GM19468 (cell line): Measurements from ENCODE around the gene GTPBP4.

Source experiments
- ATAC-seq: cut with Tn5 transposase; IDR thresholded peaks from one replicate; pipeline ENCODE4 v1.9.1; 2021; ENCODE audit warnings: mild to moderate bottlenecking, moderate library complexity, moderate number of reproducible peaks; ENCODE audit not compliant: unreplicated experiment; ENCODE audit errors: extremely low read depth

GTPBP4 gene

DNA sequence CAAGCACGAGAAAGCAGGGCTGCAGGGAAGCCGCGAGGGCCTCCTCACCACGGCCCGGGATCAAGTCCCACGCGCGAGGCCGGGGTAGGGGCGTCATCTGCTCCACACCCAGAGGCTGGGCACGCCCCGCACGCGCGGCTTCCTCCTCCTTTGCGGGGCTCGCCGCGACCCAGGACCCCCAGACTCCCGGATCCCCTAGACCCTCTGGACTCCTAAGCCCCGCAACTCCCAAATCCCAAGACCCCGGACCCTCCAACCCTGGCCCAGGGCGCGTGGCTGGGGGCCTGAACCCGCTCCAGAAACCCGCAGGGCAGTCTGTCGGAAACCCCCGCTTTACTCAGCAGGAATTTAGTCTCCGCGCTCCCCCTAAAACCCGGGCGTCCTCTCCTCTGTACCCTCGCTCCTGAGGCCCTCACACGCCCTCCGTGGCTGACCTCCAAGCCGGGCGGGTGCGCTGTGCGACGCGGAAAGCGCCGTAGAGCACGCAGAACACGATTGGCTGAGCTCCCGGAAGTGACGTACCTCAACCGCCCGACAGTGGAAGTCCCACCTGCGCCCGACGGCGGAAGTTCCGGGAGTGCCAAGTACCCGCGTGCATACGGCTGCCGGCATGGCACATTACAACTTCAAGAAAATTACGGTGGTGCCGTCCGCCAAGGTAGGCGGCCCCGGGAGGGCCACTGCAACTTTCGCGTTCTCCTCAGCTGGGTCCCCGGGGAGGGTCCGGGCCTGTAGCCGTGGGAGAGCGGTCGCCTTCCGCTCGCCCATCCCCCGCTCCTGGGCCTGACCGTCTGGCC is at the start of gene GTPBP4:
GTPBP4 (plus strand) TSS at position 565 of the 797 bp plus-strand sequence; CDS start at position 611, 46 bp downstream.
- ATAC-seq: peak; percentile 95

DNA sequence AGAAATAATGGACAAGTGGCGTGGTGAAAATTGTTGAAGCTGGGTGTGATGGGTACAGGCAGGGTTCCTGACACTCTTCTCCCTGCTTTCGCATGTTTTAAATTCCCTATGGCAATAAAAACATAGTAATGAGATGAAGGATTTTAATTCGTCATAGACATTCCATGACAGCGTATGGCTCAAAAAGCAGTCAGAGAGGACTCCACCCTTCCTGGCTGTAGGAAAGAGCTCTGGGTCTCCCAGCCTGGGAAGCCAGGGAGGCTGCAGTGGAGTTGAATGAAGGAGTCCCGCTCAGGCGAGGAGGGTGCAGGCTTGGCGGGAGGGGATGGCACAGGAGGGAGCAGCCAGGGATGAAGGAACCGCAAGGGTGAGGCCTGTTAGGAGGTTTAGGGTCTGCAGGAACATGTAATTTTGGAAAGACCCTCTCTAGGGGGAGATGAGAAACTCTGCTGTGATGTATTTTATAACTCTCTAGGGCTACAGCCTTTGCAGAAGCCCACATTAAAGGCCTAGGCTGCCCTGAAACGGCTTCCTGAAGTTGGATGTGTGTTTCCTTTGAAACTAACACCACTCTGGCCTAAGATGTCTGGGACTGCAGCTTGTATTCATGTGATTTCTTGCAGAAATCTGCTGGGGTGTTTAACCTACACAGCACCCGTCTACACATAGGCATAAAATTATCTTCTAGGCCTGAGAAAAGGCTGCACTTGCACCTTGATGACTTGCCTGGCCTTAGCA is 49.1 kb upstream of the GTPBP4 start:
- no peak for ATAC-seq

DNA sequence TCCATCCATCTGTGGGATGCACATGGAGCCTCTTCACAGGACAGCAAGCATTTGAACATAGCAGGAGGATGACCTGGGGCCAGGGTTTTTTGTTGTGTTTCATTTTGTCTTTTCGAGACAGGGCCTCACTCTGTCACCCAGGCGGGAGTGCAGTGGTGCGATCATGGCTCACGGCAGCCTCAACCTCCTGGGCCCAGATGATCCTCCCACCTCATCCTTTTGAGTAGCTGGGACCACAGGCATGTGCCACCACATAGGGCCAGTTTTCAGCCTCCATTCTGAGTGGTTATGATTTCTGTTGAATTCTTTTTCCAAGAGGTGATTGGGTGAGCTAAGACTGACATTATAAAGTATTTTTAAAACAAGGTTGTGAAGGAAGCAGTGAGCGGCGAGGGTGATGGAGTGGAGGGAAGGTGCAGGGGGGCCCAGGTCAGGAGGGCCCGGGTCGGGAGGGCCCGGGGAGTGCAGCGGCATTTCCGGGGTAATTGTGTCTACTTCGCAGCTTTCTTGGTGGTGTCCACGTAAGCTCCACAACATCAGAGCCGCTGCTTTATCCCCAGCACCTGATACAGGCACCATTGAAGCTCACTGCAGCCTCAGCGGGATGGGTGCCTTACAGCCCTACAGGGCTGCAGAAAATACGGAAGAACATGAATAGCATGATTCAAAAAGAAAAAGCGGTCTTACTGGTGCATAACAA is 44.8 kb upstream of the GTPBP4 start:
- ATAC-seq: no peak

GRCh38 chr10:944034-944831 is 44.0 kb upstream of the GTPBP4 start:
- no peak for ATAC-seq

DNA sequence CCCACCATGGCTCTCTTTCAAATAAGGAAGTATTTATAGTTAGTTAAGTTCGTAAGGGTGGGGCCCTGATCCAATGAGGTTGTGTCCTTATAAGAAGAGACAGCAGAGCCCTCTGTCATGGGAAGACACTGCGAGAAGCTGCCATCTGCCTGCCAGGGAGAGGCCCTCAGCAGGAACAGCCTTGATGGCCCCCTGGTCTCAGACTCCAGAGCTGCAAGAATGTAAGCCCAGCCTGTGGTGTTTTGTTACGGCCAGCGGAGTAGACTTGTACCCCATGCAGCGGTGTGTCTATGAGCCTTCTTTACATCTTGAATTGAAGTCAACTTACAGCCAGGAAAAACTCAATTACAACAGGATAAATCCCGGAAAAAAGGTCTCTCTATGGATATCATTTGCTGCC is 42.5 kb upstream of the GTPBP4 start:
- ATAC-seq: no peak

- no peak for ATAC-seq
Measured at GRCh38 chr10:947051-947450, 41.2 kb upstream of the GTPBP4 start.

DNA sequence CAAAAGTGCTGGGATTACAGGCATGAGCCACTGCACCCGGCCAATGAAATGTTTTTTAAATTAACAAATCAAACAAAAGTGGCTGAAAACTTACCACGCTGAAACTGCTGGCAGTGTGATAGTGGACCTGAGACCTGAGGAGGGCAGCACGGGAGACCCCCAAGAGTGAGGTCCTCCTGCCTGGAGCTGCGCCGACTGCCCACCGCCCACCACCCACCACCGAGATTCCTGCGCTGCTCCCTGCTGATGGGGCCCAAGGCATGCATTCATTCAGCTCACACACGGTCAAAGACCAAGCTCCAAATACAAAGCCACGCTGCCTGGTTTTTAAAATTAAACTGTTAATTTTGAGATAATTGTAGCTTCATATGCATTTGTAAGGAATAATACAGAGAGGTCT is 40.4 kb upstream of the GTPBP4 start:
- no peak for ATAC-seq

GRCh38 chr10:948347-948746 is 39.9 kb upstream of the GTPBP4 start:
- no peak for ATAC-seq

- ATAC-seq: no peak
Measured at GRCh38 chr10:949446-949845, 38.8 kb upstream of the GTPBP4 start.

DNA sequence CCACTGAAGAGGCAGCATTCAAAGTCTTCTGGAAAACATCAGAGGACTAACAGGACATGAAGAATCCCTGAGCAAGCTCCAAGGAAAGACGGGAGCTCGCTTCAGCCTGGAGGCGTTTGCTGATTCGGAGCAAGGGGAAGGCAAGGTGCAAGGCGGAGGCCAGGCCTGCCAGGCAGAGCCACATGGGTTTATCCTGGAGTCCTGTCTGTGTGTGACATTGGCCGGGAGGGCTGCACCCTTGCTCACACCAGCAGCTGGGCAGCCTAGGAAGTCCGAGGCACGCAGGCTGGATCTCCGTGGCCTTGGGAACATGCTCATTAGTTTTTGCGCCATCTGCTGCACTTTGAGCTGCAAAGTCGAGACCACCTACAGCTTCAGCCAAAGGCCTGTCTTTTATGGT is 34.4 kb upstream of the GTPBP4 start:
- no peak for ATAC-seq

DNA sequence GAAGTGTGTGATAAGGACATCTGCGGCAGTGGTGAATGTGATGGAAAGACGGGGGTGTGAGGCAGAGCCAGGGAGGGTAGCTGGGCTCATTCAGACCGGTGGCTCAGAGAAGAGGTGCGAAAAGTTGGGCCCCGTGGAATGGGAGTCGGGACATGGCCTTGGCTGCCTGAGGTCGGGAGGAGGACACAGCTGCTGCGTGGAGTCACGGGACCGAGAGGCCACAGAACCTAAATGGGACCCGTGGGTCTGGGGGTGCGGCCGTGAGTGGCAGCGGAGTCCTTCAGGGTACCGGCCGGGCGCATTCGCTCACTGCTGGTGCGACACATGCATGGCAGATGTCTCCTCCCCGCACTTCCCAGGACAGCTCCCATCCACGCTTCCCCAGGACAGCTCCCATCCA is 33.8 kb upstream of the GTPBP4 start:
- no peak for ATAC-seq

DNA sequence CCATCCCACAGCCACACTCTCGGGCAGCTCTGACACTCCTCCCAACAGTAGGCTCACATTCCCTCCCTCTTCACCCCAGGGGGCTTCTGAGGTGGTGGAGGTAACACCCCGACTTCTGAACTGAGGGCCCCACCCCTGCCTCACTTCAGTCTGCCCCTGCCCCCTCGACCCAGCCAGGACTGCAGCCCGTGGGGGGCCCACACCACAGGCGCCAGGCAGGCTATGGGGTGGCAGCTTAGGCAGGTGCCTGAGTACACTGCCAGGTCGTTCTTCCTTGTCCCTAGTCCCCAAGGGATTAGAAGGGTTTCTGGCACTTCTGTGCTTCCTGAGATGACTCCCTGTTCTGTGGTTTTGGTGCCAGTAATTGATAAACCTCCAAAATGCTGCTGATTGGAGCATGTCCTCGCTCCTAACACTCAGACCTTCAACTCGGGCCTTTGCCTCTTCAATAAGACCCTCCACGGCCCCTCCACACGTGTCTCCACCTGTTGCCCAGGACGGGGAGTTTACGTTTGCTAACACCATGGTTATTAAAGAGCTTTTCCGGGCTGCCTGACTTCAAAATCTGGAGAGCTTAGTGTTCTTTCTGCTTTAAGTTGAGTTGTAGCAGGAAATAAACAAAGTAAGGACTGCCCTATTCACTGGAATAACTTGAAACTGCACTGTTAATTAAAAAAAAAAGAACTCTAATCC is 33.0 kb upstream of the GTPBP4 start:
- ATAC-seq: no peak

- ATAC-seq: no peak
Measured at GRCh38 chr10:955820-956217, 32.4 kb upstream of the GTPBP4 start.

DNA sequence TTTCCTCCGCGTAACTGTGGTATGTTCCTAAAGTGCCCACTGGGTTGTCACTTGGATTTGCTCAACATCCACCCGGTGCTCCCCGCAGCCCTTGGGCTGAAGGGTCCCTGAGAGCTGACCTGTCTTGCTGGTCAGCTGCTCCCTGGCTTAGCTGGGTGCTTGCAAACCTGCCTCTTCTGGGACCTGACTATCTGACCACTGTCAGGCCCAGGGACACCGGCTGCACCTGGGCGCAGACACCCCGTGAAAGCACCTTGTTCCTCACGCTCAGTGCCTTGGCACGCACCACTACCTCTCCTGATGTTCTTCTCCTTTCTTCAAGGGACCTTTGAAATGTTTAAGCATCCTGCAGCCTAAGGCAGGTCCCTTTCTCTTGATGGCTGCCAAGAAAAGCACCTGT is 30.1 kb upstream of the GTPBP4 start:
- no peak for ATAC-seq

DNA sequence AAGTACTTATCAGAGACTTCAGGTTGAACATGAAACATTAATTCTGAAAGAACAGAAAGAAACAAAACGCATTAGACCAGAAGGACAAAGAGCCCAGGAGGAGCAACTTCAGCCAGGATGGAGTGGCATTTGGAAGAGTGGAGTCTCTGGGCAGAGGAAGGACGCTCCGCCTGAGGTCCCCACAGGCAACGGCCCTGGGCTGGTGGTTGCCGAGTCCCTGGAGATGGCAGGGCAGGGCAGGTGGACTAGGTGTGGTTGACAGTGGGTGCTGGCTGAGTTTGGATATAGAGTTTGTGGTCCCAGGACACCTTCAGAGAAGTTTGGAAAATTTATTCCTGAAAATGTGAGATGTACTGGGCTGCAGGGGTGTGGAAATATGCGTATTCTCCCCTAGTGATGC is 29.4 kb upstream of the GTPBP4 start:
- no peak for ATAC-seq

GRCh38 chr10:962342-962741 is 25.9 kb upstream of the GTPBP4 start:
- ATAC-seq: no peak

GRCh38 chr10:963186-963585 is 25.0 kb upstream of the GTPBP4 start:
- ATAC-seq: no peak

- ATAC-seq: no peak
Measured at GRCh38 chr10:963655-964054, 24.6 kb upstream of the GTPBP4 start.

DNA sequence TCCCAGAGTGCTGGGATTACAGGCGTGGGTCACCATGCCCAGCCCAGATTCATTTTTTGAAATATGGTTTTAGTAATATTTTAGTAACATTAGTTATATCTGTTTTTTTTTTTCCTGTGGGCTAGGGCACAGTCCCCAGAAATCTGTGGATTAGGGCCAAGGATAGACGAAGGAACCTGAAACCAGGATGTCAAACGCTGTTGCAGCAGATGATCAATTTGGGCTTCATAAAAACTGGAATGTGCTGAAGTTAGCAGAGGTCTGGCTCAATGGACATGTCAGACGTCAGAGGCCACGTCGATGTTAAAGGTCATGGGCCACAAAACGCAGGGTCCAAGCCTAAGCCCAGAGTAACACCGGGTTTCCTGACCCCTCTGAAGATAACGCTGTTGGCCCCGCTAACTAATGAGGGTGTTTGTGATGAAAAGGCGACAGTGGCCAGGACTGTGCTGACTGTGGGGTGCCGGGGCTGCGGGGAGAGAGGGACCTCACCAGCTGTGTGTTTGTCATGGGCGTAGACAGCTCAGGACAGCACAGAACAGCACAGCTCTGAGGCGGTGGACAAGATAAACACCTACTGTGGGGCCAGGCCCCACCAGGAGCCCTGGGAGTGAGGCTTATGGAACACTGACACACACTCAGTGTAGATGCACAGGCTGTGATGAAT is 23.8 kb upstream of the GTPBP4 start:
- no peak for ATAC-seq
